OCI-LY7 (cell line): Measurements from ENCODE around the gene GYPC.

Experiments
- EZH2phosphoT487 ChIP-seq: fragments of 200-600 bp; sonication (generic); IDR thresholded peaks from 2 replicates; pipeline ENCODE4 v1.6.1; 2018; ENCODE audit warnings: low read depth, borderline replicate concordance, mild to moderate bottlenecking, mixed run types, antibody characterized with exemption, low read length, moderate library complexity, mixed read lengths
- TF ChIP-seq, protein P1 (sequence below): fragments of 200-600 bp; sonication (generic); conservative IDR thresholded peaks from 2 replicates; pipeline ENCODE4 v1.5.1; 2014; ENCODE audit warnings: mild to moderate bottlenecking, antibody characterized with exemption, low read length, moderate library complexity, mixed read lengths

GRCh38 chr2:126699716-126700581, 44.0 kb downstream of the GYPC start:
- TF ChIP-seq, protein P1, sequence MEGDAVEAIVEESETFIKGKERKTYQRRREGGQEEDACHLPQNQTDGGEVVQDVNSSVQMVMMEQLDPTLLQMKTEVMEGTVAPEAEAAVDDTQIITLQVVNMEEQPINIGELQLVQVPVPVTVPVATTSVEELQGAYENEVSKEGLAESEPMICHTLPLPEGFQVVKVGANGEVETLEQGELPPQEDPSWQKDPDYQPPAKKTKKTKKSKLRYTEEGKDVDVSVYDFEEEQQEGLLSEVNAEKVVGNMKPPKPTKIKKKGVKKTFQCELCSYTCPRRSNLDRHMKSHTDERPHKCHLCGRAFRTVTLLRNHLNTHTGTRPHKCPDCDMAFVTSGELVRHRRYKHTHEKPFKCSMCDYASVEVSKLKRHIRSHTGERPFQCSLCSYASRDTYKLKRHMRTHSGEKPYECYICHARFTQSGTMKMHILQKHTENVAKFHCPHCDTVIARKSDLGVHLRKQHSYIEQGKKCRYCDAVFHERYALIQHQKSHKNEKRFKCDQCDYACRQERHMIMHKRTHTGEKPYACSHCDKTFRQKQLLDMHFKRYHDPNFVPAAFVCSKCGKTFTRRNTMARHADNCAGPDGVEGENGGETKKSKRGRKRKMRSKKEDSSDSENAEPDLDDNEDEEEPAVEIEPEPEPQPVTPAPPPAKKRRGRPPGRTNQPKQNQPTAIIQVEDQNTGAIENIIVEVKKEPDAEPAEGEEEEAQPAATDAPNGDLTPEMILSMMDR, result no peak
- no peak for TF ChIP-seq EZH2phosphoT487
